IPS-18a (cell line): Measurements from ENCODE around the gene EVI2B.
"Not testable (repeated sequence)": the region's sequence is repeated elsewhere in the genome, so short reads cannot be mapped to it uniquely, and the experiment has no call there.

Source experiments
- H3K27ac ChIP-seq: one replicate; pipeline ENCODE4 v1.5.1; 2013; ENCODE audit warnings: low read length
- H3K27me3 ChIP-seq: one replicate; pipeline ENCODE4 v1.6.1; 2013; ENCODE audit warnings: mild to moderate bottlenecking, low read length; ENCODE audit not compliant: control insufficient read depth, insufficient read depth
- H3K36me3 ChIP-seq: one replicate; pipeline ENCODE4 v1.6.1; 2013; ENCODE audit warnings: low read depth, low read length; ENCODE audit not compliant: control insufficient read depth
- H3K4me1 ChIP-seq: one replicate; pipeline ENCODE4 v1.6.1; 2013; ENCODE audit warnings: low read depth, low read length; ENCODE audit not compliant: control insufficient read depth
- H3K4me3 ChIP-seq: one replicate; pipeline ENCODE4 v1.5.1; 2013; ENCODE audit warnings: low read length
- H3K9ac ChIP-seq: one replicate; pipeline ENCODE4 v1.6.1; 2013; ENCODE audit warnings: mild to moderate bottlenecking, low read length, moderate library complexity
- H3K9me3 ChIP-seq: one replicate; pipeline ENCODE4 v1.6.1; 2013; ENCODE audit warnings: low read depth, low read length; ENCODE audit not compliant: control insufficient read depth

Gene EVI2B, protein sequence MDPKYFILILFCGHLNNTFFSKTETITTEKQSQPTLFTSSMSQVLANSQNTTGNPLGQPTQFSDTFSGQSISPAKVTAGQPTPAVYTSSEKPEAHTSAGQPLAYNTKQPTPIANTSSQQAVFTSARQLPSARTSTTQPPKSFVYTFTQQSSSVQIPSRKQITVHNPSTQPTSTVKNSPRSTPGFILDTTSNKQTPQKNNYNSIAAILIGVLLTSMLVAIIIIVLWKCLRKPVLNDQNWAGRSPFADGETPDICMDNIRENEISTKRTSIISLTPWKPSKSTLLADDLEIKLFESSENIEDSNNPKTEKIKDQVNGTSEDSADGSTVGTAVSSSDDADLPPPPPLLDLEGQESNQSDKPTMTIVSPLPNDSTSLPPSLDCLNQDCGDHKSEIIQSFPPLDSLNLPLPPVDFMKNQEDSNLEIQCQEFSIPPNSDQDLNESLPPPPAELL

DNA sequence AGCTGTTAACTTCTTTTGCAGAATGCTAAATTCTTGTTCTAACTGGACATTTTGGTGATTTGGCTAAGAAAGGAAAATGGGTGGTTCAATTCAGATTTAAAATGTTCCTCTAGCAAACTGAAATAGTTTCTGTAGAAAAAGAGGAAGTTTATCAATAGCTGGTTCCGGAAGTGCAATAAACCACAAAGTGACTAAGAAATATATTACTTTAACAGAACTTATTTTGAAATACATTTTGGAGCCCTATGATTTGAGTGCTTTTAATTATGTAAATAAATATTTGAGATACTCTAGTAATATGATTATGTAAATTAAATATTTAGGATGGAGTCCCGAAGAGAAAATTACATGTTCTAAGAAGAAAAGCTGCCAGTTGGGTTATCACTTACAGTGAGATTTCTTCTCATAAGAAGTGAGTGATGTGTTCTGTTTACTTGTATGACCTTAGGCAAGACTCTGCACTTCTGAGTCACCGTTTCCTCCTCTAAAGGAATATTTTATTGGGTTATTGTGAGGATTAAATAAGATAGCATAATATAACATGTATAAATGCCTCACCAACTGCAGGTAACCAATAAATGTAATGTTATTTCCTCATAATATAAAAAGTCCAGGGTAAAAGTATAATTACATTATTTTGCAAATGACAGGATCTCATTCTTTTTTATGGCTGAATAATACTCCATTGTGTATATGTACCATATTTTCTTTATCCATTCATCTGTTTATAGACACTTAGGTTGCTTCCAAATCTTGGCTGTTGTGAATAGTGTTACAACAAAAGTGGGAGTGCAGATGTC is at the start of gene EVI2B:
Gene EVI2B (minus strand): TSS at position 73 of the 800 bp plus-strand sequence. CDS start 8,445 bp downstream, outside the sequence.
- H3K27me3 ChIP-seq = no peaks in the 10 kb centered on the region
- no peak within 1 kb of the TSS for H3K4me3 ChIP-seq
- H3K27ac ChIP-seq = no peak within 1 kb of the TSS
- H3K9ac ChIP-seq = no peak within 1 kb of the TSS
- no peaks in the 10 kb centered on the region for H3K36me3 ChIP-seq
- H3K9me3 ChIP-seq = no peaks in the 10 kb centered on the region
- H3K4me1 ChIP-seq = no peaks in the 10 kb centered on the region

DNA sequence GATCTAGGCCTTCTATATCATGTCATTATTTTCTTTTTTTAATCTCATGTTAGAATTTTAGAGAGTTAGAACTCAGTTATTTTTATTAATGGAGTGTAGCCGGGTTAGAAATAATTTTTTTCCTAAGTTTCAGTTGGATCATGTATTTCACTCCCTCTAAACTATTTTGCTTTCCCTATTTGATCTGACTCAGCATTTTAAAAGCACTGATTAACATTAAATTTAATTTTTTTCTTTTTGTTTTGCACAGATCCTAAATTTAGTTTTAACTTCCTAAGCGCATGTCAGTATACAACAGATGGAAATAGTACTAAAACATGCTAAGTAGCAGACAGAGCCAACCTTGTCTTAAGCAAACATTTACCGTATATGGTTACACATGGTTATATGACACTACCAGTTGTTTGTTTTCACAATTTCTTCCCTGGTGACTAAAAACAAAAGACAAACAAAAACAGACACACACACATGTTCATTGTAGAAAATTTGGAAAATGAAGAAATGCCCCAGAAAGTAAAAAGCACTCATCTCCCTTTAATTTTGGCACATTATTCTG is 44.1 kb upstream of the EVI2B start:
- H3K4me3 ChIP-seq = no peak overlapping the region
- no peak overlapping the region for H3K9ac ChIP-seq
- H3K27ac ChIP-seq = no peak overlapping the region
- H3K27me3 ChIP-seq = no peaks in the 10 kb centered on the region
- no peaks in the 10 kb centered on the region for H3K9me3 ChIP-seq
- H3K4me1 ChIP-seq = no peaks in the 10 kb centered on the region
- peaks cover 30% of the 10 kb centered on the region for H3K36me3 ChIP-seq

DNA sequence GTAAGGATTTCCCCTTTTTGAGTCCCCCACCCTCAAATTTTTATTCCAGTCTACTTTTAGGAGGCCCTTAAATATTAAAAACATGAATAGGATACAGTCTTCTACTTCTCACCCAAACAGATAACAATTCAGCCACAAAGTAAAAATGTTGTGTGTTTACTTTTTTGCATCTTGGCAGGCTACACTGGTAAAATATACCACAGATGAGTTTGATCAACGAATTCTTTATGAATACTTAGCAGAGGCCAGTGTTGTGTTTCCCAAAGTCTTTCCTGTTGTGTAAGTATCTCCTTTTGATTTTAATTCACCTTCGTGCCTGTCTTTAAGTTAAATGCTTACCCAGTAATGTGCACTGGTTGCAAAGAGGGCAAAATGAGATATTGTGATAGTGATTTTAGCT is 43.2 kb upstream of the EVI2B start:
- H3K4me1 ChIP-seq = no peaks in the 10 kb centered on the region
- no peaks in the 10 kb centered on the region for H3K27me3 ChIP-seq
- H3K4me3 ChIP-seq = no peak overlapping the region
- H3K36me3 ChIP-seq = peaks cover 36% of the 10 kb centered on the region
- H3K27ac ChIP-seq = no peak overlapping the region
- H3K9ac ChIP-seq = no peak overlapping the region
- no peaks in the 10 kb centered on the region for H3K9me3 ChIP-seq

DNA sequence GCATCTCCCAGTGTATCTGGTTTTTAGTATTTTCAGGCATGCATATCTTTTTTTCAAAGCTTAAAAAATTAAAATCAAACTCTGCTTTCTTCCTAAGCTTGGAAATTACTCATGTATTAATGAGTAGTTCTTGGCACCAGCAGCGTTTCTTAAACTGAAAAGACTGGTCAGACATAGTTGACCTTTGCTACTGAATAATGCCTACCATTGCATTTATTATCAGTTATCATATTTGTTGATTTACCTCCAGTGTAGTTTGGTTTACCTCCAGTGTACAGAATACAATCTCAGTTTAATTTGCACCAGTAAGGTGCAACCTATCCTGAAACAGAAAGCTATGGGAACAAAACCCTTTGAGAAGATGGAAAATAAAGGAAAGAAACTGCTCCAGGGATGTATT is 42.1 kb upstream of the EVI2B start:
- no peaks in the 10 kb centered on the region for H3K9me3 ChIP-seq
- H3K4me1 ChIP-seq = no peaks in the 10 kb centered on the region
- H3K9ac ChIP-seq = no peak overlapping the region
- no peak overlapping the region for H3K4me3 ChIP-seq
- no peaks in the 10 kb centered on the region for H3K27me3 ChIP-seq
- H3K27ac ChIP-seq = no peak overlapping the region
- H3K36me3 ChIP-seq = peaks cover 32% of the 10 kb centered on the region

DNA sequence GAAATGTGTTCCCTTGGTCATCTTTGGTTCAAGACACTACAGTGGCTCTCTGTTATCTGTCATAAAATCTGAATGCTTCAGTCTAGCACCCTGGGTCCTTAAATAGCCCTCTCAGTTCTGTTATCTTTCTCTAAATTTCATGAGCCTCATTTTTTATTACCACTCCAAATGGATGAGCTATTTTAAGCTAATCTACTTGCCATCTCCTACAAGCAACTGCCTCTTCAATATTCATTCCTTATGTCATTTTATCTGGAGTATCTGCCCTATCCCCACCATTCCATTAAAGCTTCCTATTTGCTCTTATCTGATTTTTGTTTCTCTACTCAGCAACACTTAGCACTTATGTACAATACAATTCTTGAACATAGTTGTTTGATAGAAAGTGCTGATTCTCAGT is 35.6 kb upstream of the EVI2B start:
- Histone ChIP-seq H3K4me1 (no peaks in the 10 kb centered on the region), H3K36me3 (peaks cover 18% of the 10 kb centered on the region), H3K4me3 (no peak overlapping the region), H3K27ac (no peak overlapping the region), H3K27me3 (no peaks in the 10 kb centered on the region), H3K9me3 (no peaks in the 10 kb centered on the region), H3K9ac (no peak overlapping the region)

DNA sequence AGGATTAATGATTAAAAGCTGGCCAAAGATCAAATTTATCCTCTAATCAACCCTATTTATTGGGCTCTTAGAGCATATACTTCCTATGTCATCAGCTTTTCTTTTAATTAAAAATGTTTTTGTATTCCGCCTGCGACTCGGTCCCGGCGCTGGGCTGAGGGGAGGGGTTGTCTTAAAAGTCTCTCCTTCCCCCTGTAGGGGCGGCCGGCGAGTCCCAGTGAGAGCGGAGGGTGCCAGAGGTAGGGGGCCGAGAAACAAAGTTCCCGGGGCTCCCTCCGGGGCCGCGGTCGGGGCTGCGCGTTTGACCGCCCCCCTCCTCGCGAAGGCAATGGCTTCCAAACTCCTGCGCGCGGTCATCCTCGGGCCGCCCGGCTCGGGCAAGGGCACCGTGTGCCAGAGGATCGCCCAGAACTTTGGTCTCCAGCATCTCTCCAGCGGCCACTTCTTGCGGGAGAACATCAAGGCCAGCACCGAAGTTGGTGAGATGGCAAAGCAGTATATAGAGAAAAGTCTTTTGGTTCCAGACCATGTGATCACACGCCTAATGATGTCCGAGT is 31.4 kb upstream of the EVI2B start:
- H3K27ac ChIP-seq, H3K4me1 ChIP-seq, H3K36me3 ChIP-seq, H3K27me3 ChIP-seq, H3K4me3 ChIP-seq, H3K9me3 ChIP-seq, H3K9ac ChIP-seq: not testable (repeated sequence)

DNA sequence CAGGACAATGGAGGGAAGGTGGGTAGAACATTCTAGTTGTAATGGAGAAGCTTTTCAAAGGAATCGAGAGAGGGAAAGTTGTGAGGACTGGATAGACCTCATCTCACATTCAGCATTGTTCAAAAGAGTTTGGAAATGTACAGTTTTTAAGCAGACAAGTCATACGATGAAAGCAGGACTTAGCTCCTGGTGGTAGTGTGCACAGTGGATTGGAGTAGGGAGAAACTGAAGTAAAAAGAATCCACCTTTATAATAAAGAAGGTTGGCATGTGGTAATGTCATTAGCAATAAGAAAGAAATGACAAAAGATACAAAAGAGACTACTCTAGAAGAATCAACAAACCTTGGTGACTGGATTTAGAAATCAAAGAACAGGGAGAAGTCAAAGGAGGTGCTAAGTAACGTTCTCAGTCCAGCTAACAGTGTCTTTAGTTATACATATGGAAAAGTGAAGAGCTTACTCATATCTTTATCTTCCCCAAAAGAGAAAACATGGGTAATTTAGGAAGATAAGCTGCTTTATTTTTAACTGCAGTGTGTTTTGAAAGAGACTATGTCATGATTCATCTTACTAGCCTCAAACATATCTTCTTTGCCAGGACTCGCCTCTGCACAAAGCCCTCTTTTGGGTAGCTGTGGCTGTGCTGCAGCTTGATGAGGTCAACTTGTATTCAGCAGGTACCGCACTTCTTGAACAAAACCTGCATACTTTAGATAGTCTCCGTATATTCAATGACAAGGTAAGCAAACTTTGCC is 26.2 kb upstream of the EVI2B start:
- H3K4me3 ChIP-seq = no peak overlapping the region
- H3K9me3 ChIP-seq = no peaks in the 10 kb centered on the region
- H3K9ac ChIP-seq = no peak overlapping the region
- peaks cover 12% of the 10 kb centered on the region for H3K36me3 ChIP-seq
- H3K27me3 ChIP-seq = no peaks in the 10 kb centered on the region
- H3K4me1 ChIP-seq = no peaks in the 10 kb centered on the region
- no peak overlapping the region for H3K27ac ChIP-seq

DNA sequence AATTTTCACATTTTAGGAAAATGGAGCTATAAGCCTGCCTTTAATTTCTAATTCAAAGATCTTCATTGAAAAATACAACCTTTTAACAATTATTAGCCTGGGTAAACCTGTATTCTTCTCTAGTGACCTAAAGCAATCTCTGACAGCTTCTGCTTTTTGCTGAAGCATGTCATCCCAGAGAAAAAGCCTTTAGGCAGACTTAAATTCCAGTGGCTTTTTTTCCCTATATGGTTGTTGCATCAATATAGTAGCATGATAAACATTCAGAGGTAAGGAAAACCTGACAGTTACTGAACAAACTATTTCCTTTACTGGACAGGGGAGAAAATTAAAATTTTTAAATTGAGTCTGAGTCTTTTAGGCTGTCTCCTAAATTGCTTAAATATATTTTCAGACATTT is 15.4 kb upstream of the EVI2B start:
- Histone ChIP-seq H3K4me1 (no peaks in the 10 kb centered on the region), H3K36me3 (peaks cover 9% of the 10 kb centered on the region), H3K9ac (no peak overlapping the region), H3K27me3 (no peaks in the 10 kb centered on the region), H3K9me3 (no peaks in the 10 kb centered on the region), H3K27ac (no peak overlapping the region), H3K4me3 (no peak overlapping the region)

DNA sequence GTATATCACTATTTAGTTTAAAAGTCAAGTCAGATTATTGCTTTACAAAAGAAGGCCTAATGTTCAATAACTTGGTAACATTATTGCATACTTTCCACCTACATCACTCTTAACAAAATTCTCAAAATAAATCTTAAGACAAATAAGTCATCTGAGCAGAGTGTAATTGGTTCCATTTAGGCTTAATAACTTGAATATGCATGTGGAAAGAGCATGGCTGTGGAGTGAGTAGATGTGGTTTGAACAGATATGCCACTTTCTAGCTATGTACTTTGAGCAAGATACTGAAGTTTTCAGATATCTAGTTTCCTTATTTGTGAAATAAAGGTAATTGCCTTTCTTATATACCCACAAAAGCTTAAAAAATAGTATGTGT is 14.3 kb upstream of the EVI2B start:
- Histone ChIP-seq H3K27me3 (no peaks in the 10 kb centered on the region), H3K27ac (no peak overlapping the region), H3K36me3 (peaks cover 9% of the 10 kb centered on the region), H3K4me1 (no peaks in the 10 kb centered on the region), H3K4me3 (no peak overlapping the region), H3K9me3 (no peaks in the 10 kb centered on the region), H3K9ac (no peak overlapping the region)

DNA sequence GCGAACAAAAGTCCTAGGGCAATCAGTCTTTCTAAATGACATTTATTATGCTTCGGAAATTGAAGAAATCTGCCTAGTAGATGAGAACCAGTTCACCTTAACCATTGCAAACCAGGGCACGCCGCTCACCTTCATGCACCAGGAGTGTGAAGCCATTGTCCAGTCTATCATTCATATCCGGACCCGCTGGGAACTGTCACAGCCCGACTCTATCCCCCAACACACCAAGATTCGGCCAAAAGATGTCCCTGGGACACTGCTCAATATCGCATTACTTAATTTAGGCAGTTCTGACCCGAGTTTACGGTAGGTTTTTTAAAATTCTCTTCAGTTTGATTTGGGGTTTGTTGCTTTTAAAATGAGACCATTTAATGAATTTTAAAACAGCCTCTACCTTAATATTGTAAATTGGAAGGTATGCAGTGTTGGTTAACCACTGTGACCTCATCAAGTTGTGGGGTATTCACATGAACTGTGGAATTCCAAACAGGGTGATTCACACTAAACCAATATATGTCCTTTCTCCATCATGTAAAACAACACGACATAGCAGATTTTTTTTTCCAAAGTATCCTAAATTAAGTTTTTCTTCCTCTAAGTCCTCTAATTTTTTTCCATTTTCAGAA is 13.8 kb upstream of the EVI2B start:
- Histone ChIP-seq H3K36me3 (peaks cover 9% of the 10 kb centered on the region), H3K4me3 (no peak overlapping the region), H3K9me3 (no peaks in the 10 kb centered on the region), H3K4me1 (no peaks in the 10 kb centered on the region), H3K9ac (no peak overlapping the region), H3K27ac (no peak overlapping the region), H3K27me3 (no peaks in the 10 kb centered on the region)

DNA sequence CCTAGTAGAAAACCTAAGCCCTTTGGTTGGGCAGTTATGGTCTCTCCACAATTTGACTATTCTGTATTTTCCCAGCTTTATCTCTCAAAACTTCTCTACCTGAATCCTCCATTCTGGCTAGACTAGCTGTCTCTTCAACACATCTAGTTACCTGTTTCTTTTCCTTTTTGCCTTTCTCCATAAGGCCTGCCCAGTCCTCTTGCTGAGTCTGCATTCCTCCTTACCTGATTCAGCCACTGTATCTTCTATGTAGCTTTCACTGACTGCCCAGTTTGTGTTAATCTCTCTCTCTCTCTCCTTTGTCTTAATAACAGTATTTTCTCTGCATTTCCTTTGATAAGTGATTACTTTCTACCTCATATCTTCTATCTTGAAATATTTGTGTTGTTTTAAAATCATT is 9.7 kb upstream of the EVI2B start:
- H3K27me3 ChIP-seq = no peaks in the 10 kb centered on the region
- no peak overlapping the region for H3K9ac ChIP-seq
- no peak overlapping the region for H3K27ac ChIP-seq
- H3K4me1 ChIP-seq = no peaks in the 10 kb centered on the region
- no peaks in the 10 kb centered on the region for H3K9me3 ChIP-seq
- H3K36me3 ChIP-seq = peaks cover 9% of the 10 kb centered on the region
- H3K4me3 ChIP-seq = no peak overlapping the region
